Muscle layer of duodenum (tissue), 2 donors: ENCODE data around the gene CEACAM6.

ENCODE experiments used
- H3K27ac ChIP-seq: one replicate; pipeline ENCODE4 v1.7.0; 2013; ENCODE audit warnings: mild to moderate bottlenecking, low read length
- H3K27me3 ChIP-seq: one replicate; pipeline ENCODE4 v1.7.0; 2013; ENCODE audit warnings: low read depth, mild to moderate bottlenecking, control low read depth, low read length
- H3K36me3 ChIP-seq, 2 donors: one replicate each; pipeline ENCODE4 v1.7.0; 2013; ENCODE audit warnings: low read length in 2 of 2, control low read depth in 1 of 2, mild to moderate bottlenecking in 1 of 2; ENCODE audit not compliant: insufficient read depth in 2 of 2, control insufficient read depth in 1 of 2
- H3K4me1 ChIP-seq, 2 donors: one replicate each; pipeline ENCODE4 v1.7.0; 2013; ENCODE audit warnings: low read length in 2 of 2, mild to moderate bottlenecking in 2 of 2, control low read depth in 1 of 2, moderate library complexity in 1 of 2; ENCODE audit not compliant: insufficient read depth in 2 of 2, control insufficient read depth in 1 of 2
- H3K4me3 ChIP-seq, 2 donors: one replicate each; pipeline ENCODE4 v1.7.0; 2013; ENCODE audit warnings: low read length in 2 of 2, low read depth in 1 of 2, mild to moderate bottlenecking in 1 of 2
- H3K9me3 ChIP-seq, 2 donors: one replicate each; pipeline ENCODE4 v1.7.0; 2013; ENCODE audit warnings: low read length in 2 of 2, control low read depth in 1 of 2, mild to moderate bottlenecking in 1 of 2; ENCODE audit not compliant: control insufficient read depth in 1 of 2
- donor health status: healthy.

Gene CEACAM6

GRCh38 chr19:41821003-41821735, 65.8 kb downstream of the CEACAM6 start:
- Histone ChIP-seq H3K4me3 (no peak overlapping the region), H3K27me3 (no peaks in the 10 kb centered on the region), H3K4me1 (no peaks in the 10 kb centered on the region), H3K9me3 (no peaks in the 10 kb centered on the region), H3K27ac (no peak overlapping the region), H3K36me3 (no peaks in the 10 kb centered on the region)
